Measurements from ENCODE around the gene ST3GAL6. TPM values are rescaled to one million over a fixed set of nuclear protein-coding genes. Genes with fewer than 3 reads are reported as not detected.

Gene ST3GAL6
- total and polyA plus RNA-seq, 12 donors, result 27.3 to 92.9 (median 57.5) TPM

GRCh38 chr3:98839846-98840245 is 76.7 kb downstream of the ST3GAL6 start:
- H3K4me3 ChIP-seq, result no peak overlapping the region
- intact Hi-C loops (cut with DNase I), result no loop called here
- no peak for ATAC-seq
- H3K4me1 ChIP-seq, result peaks cover 0 to 13% (median 0%) of the 10 kb centered on the region in 9 donors
- WGBS, 2 donors, result 94 to 96% methylated on average over 3 of the region's 3 CpGs
- no peak for DNase-seq
- H3K27me3 ChIP-seq, result no peaks in the 10 kb centered on the region
- H3K36me3 ChIP-seq, result peaks cover 0 to 12% (median 0%) of the 10 kb centered on the region in 9 donors
- H3K27ac ChIP-seq, result no peak overlapping the region
- no peaks in the 10 kb centered on the region for H3K9me3 ChIP-seq
- no peak for TF ChIP-seq CTCF (IDR thresholded peaks at IDR 0.05)

GRCh38 chr3:98843266-98843959 is 80.3 kb downstream of the ST3GAL6 start:
- DNase-seq (no peak), ATAC-seq (no peak)
- Histone ChIP-seq H3K4me3 (no peak overlapping the region), H3K9me3 (peaks cover 0 to 4% (median 0%) of the 10 kb centered on the region in 11 donors), H3K4me1 (peaks cover 0 to 18% (median 0%) of the 10 kb centered on the region in 9 donors), H3K27ac (no peak overlapping the region), H3K36me3 (peaks cover 0 to 23% (median 8%) of the 10 kb centered on the region in 9 donors), H3K27me3 (no peaks in the 10 kb centered on the region)
- WGBS, 2 donors, result 39 to 50% methylated on average over 7 of the region's 7 CpGs
- intact Hi-C loops (cut with DNase I), result no loop called here
- TF ChIP-seq CTCF (IDR thresholded peaks at IDR 0.05), result no peak

Other genes with a start within 250 kb of the ST3GAL6 start
- 10 to 100 TPM; 58.1 to 99.6 (median 75.5) TPM for gene CLDND1, start 240.4 kb upstream of the ST3GAL6 start, total RNA-seq
- gene CLDND1, start 240.4 kb upstream of the ST3GAL6 start, polyA plus RNA-seq, result 10 to 100 TPM; 55.6 to 99.9 TPM
- gene GPR15, start 231.4 kb upstream of the ST3GAL6 start, total RNA-seq, result under 1 TPM in 1 of 10 donors, not detected in 9; 0.21 TPM
- not detected for gene GPR15, start 231.4 kb upstream of the ST3GAL6 start, polyA plus RNA-seq
- gene CPOX, start 169.7 kb upstream of the ST3GAL6 start, total RNA-seq, result 10 to 100 TPM in 7 of 10 donors, 1 to 10 TPM in 3; 7.7 to 12.5 (median 11.0) TPM
- 10 to 100 TPM in 1 of 2 donors, 1 to 10 TPM in 1; 7.9 to 11.6 TPM for gene CPOX, start 169.7 kb upstream of the ST3GAL6 start, polyA plus RNA-seq
- gene DCBLD2, start 138.4 kb downstream of the ST3GAL6 start, total RNA-seq, result 10 to 100 TPM; 24.6 to 97.4 (median 48.4) TPM
- gene DCBLD2, start 138.4 kb downstream of the ST3GAL6 start, polyA plus RNA-seq, result 10 to 100 TPM; 11.9 to 29.7 TPM